Thyroid gland (tissue), 4 donors: Measurements from ENCODE around the gene SMKR1. TPM values are rescaled to one million over a fixed set of nuclear protein-coding genes. Genes with fewer than 3 reads are reported as not detected.
"Not testable (repeated sequence)": the region's sequence is repeated elsewhere in the genome, so short reads cannot be mapped to it uniquely, and the experiment has no call there.

Experiments
- DNase-seq, 2 donors: peaks; one replicate each; pipeline ENCODE4 v3.0.0-alpha.2; 2019
- H3K27ac ChIP-seq, 3 donors: fragments of 200-600 bp; sonication (generic); 1 replicate in 2 of 3; 2 replicates in 1 of 3; pipeline ENCODE4 v1.5.1; 2016 to 2019; ENCODE audit warnings: mild to moderate bottlenecking in 1 of 3, moderate library complexity in 1 of 3
- H3K27me3 ChIP-seq: fragments of 200-600 bp; sonication (generic); one replicate; pipeline ENCODE4 v1.5.1; 2019
- H3K36me3 ChIP-seq, 2 donors: fragments of 200-600 bp; sonication (generic); one replicate each; pipeline ENCODE4 v1.5.1; 2016 to 2019
- H3K4me1 ChIP-seq, 2 donors: fragments of 200-600 bp; sonication (generic); one replicate each; pipeline ENCODE4 v1.5.1; 2017 to 2019
- H3K4me3 ChIP-seq, 3 donors: fragments of 200-600 bp; sonication (generic); replicated peaks in 1 of 3; 1 replicate in 2 of 3; 2 replicates in 1 of 3; pipeline ENCODE4 v1.5.1; 2016; ENCODE audit warnings: mild to moderate bottlenecking in 1 of 3
- H3K9me3 ChIP-seq: fragments of 200-600 bp; sonication (generic); one replicate; pipeline ENCODE4 v1.5.1; 2017
- POLR2A ChIP-seq, 2 donors: fragments of 450-650 bp; IDR thresholded peaks; one replicate each; pipeline ENCODE4 v1.6.1; 2017; ENCODE audit warnings: antibody characterized with exemption in 2 of 2, mild to moderate bottlenecking in 2 of 2, moderate library complexity in 1 of 2
- WGBS, 2 donors: methylation state at CpG; one replicate each; pipeline ENCODE4 v1.1.5; 2017; 5-methylcytosine and 5-hydroxymethylcytosine counted together
- intact Hi-C: fragments of 100-400 bp; cut with DNase I; formaldehyde crosslinking; loops from one replicate; pipeline ENCODE4 v1.15.1; 2023
- total RNA-seq, 4 donors: library from RNA; depleted of rRNA; stranded (reverse); fragments of >200 nt; gene quantifications; one replicate each; pipeline ENCODE4 v1.2.3, GENCODE V29; 2016
- TF ChIP-seq, protein P1 (sequence below), 6 experiments: fragments of 200-600 bp in 3 of 6; fragments of 450-650 bp in 3 of 6; sonication (generic) in 3 of 6; IDR thresholded peaks; one replicate each; pipeline ENCODE4 v1.5.1; 2016 to 2019; ENCODE audit warnings: antibody characterized with exemption in 6 of 6, mild to moderate bottlenecking in 2 of 6, inconsistent platforms in 1 of 6, moderate library complexity in 1 of 6

SMKR1 gene
- total RNA-seq, 4 donors from 2014 or later = 0.56 to 2.7 (median 1.1) TPM

GRCh38 chr7:129522088-129522970 is 20.0 kb downstream of the SMKR1 start:
- no peak for TF ChIP-seq POLR2A (IDR thresholded peaks at IDR 0.05)
- TF ChIP-seq, protein P1, sequence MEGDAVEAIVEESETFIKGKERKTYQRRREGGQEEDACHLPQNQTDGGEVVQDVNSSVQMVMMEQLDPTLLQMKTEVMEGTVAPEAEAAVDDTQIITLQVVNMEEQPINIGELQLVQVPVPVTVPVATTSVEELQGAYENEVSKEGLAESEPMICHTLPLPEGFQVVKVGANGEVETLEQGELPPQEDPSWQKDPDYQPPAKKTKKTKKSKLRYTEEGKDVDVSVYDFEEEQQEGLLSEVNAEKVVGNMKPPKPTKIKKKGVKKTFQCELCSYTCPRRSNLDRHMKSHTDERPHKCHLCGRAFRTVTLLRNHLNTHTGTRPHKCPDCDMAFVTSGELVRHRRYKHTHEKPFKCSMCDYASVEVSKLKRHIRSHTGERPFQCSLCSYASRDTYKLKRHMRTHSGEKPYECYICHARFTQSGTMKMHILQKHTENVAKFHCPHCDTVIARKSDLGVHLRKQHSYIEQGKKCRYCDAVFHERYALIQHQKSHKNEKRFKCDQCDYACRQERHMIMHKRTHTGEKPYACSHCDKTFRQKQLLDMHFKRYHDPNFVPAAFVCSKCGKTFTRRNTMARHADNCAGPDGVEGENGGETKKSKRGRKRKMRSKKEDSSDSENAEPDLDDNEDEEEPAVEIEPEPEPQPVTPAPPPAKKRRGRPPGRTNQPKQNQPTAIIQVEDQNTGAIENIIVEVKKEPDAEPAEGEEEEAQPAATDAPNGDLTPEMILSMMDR (IDR thresholded peaks at IDR 0.05) = no peak
- Histone ChIP-seq H3K4me3 (no peak overlapping the region), H3K27me3 (no peaks in the 10 kb centered on the region), H3K9me3 (no peaks in the 10 kb centered on the region), H3K4me1 (no peaks in the 10 kb centered on the region), H3K27ac (no peak overlapping the region), H3K36me3 (no peaks in the 10 kb centered on the region)
- DNase-seq = no peak
- intact Hi-C loops = no loop called here
- 45 to 53% methylated on average over 30 of the region's 30 CpGs for WGBS, 2 donors

DNA sequence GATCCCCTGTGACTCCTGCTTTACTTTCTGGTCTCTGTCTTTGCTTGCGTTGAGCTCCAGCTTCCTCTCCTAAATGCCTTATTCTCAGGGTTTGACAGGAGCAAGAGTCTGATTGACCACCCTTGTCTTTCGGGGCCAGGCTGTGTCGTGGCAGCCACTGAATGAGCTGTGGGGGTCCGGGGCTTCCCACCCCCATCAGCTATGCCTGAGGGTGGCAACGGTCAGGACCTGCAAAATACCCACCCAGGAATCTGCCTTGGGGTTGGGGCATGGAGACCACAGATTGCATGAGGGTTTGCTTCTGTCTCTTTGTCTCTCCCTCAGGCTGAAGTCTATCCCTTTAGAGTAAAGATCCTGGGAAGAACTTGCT is 20.6 kb downstream of the SMKR1 start:
- intact Hi-C loops = no loop called here
- no peaks in the 10 kb centered on the region for H3K27me3 ChIP-seq
- H3K4me1 ChIP-seq = no peaks in the 10 kb centered on the region
- WGBS, 2 donors = 57 to 61% methylated on average over 5 of the region's 5 CpGs
- no peak for TF ChIP-seq POLR2A (IDR thresholded peaks at IDR 0.05)
- TF ChIP-seq, protein P1 (IDR thresholded peaks at IDR 0.05) = no peak
- no peak for DNase-seq
- H3K36me3 ChIP-seq = no peaks in the 10 kb centered on the region
- H3K27ac ChIP-seq = no peak overlapping the region
- H3K4me3 ChIP-seq = no peak overlapping the region
- H3K9me3 ChIP-seq = no peaks in the 10 kb centered on the region

- no peak for DNase-seq
- Histone ChIP-seq H3K36me3 (no peaks in the 10 kb centered on the region), H3K4me1 (no peaks in the 10 kb centered on the region), H3K9me3 (no peaks in the 10 kb centered on the region), H3K27me3 (no peaks in the 10 kb centered on the region), H3K4me3 (no peak overlapping the region), H3K27ac (no peak overlapping the region)
- intact Hi-C loops = no loop called here
- WGBS, 2 donors = 86 to 90% methylated on average over 3 of the region's 3 CpGs
- TF ChIP-seq POLR2A (IDR thresholded peaks at IDR 0.05) = no peak
- TF ChIP-seq, protein P1 (IDR thresholded peaks at IDR 0.05) = no peak
Observed at GRCh38 chr7:129523924-129524323, 21.6 kb downstream of the SMKR1 start.

- H3K27me3 ChIP-seq, H3K4me1 ChIP-seq, intact Hi-C loops, DNase-seq, H3K27ac ChIP-seq, H3K9me3 ChIP-seq, H3K4me3 ChIP-seq, H3K36me3 ChIP-seq: not testable (repeated sequence)
- WGBS, 2 donors = 91 to 94% methylated on average over 2 of the region's 2 CpGs
Observed at GRCh38 chr7:129524405-129524804, 22.1 kb downstream of the SMKR1 start.

GRCh38 chr7:129525225-129525862 is 23.0 kb downstream of the SMKR1 start:
- Histone ChIP-seq H3K36me3 (no peaks in the 10 kb centered on the region), H3K4me3 (no peak overlapping the region), H3K9me3 (no peaks in the 10 kb centered on the region), H3K4me1 (no peaks in the 10 kb centered on the region), H3K27me3 (no peaks in the 10 kb centered on the region), H3K27ac (no peak overlapping the region)
- no peak for DNase-seq
- TF ChIP-seq POLR2A (IDR thresholded peaks at IDR 0.05) = no peak
- TF ChIP-seq, protein P1 (IDR thresholded peaks at IDR 0.05) = no peak
- intact Hi-C loops = no loop called here
- 76 to 81% methylated on average over 9 of the region's 9 CpGs for WGBS, 2 donors
